Mesenchymal stem cell (in vitro differentiated cells and primary cell): Measurements from ENCODE around the gene SLC25A29. TPM values are rescaled to one million over a fixed set of nuclear protein-coding genes. Genes with fewer than 3 reads are reported as not detected.
A peak's percentile ranks its signal among the peaks of the same experiment; 100 is the strongest.

Source experiments
- DNase-seq: peaks from one replicate; pipeline ENCODE4 v3.0.0-alpha.2; 2013
- H2AFZ ChIP-seq: one replicate; pipeline ENCODE4 v1.6.1; 2013; ENCODE audit warnings: low read depth, mild to moderate bottlenecking, control low read depth, inconsistent platforms, low read length, moderate library complexity
- H2AK5ac ChIP-seq: 2 replicates; pipeline ENCODE4 v1.6.1; 2013; ENCODE audit warnings: low read length, moderate library complexity, mild to moderate bottlenecking, inconsistent platforms; ENCODE audit not compliant: severe bottlenecking
- H2BK120ac ChIP-seq: one replicate; pipeline ENCODE4 v1.6.1; 2013; ENCODE audit warnings: low read depth, mild to moderate bottlenecking, inconsistent platforms, low read length, moderate library complexity
- H2BK12ac ChIP-seq, 2 experiments: one replicate each; pipeline ENCODE4 v1.6.1; 2013; ENCODE audit warnings: inconsistent platforms in 2 of 2, low read length in 2 of 2, mild to moderate bottlenecking in 2 of 2, moderate library complexity in 2 of 2, control low read depth in 1 of 2
- H2BK15ac ChIP-seq: one replicate; pipeline ENCODE4 v1.6.1; 2013; ENCODE audit warnings: mild to moderate bottlenecking, low read depth, inconsistent platforms; ENCODE audit not compliant: poor library complexity, severe bottlenecking
- H2BK5ac ChIP-seq: 2 replicates; pipeline ENCODE4 v1.6.1; 2013; ENCODE audit warnings: low read depth, mild to moderate bottlenecking, low read length, control low read depth, inconsistent platforms; ENCODE audit not compliant: poor library complexity, severe bottlenecking
- H3K14ac ChIP-seq, 2 experiments: one replicate each; pipeline ENCODE4 v1.6.1; 2013; ENCODE audit warnings: inconsistent platforms in 2 of 2, low read length in 2 of 2, control low read depth in 1 of 2, mild to moderate bottlenecking in 1 of 2, moderate library complexity in 1 of 2
- H3K18ac ChIP-seq, 2 experiments: one replicate each; pipeline ENCODE4 v1.6.1; 2013; ENCODE audit warnings: inconsistent platforms in 2 of 2, low read length in 2 of 2, control low read depth in 1 of 2, low read depth in 1 of 2, mild to moderate bottlenecking in 1 of 2
- H3K23ac ChIP-seq, 2 experiments: one replicate each; pipeline ENCODE4 v1.6.1; 2013; ENCODE audit warnings: inconsistent platforms in 2 of 2, low read length in 2 of 2, mild to moderate bottlenecking in 2 of 2, moderate library complexity in 2 of 2, control low read depth in 1 of 2
- H3K27ac ChIP-seq: 2 replicates; pipeline ENCODE4 v1.5.1; 2013; ENCODE audit warnings: mild to moderate bottlenecking, moderate library complexity, low read length, control low read depth, inconsistent platforms; ENCODE audit not compliant: poor library complexity, severe bottlenecking
- H3K27me3 ChIP-seq, 2 experiments: 2 replicates each; pipeline versions ENCODE4 v1.6.1 to v1.7.0; 2013; ENCODE audit warnings: low read length in 2 of 2, mild to moderate bottlenecking in 2 of 2, moderate library complexity in 2 of 2, control low read depth in 1 of 2, inconsistent platforms in 1 of 2; ENCODE audit not compliant: control insufficient read depth in 1 of 2, insufficient read depth in 1 of 2
- H3K36me3 ChIP-seq, 2 experiments: 2 replicates each; pipeline versions ENCODE4 v1.6.1 to v1.7.0; 2013; ENCODE audit warnings: low read length in 2 of 2, control low read depth in 1 of 2, inconsistent platforms in 1 of 2, low read depth in 1 of 2, mild to moderate bottlenecking in 1 of 2; ENCODE audit not compliant: insufficient read depth in 2 of 2, control insufficient read depth in 1 of 2
- H3K4ac ChIP-seq, 2 experiments: one replicate each; pipeline ENCODE4 v1.6.1; 2013; ENCODE audit warnings: inconsistent platforms in 2 of 2, low read length in 2 of 2, mild to moderate bottlenecking in 2 of 2, moderate library complexity in 2 of 2, control low read depth in 1 of 2, low read depth in 1 of 2
- H3K4me1 ChIP-seq: 2 replicates; pipeline ENCODE4 v1.6.1; 2013; ENCODE audit warnings: low read depth, low read length, control low read depth; ENCODE audit not compliant: control insufficient read depth, insufficient read depth
- H3K4me2 ChIP-seq: 2 replicates; pipeline ENCODE4 v1.6.1; 2013; ENCODE audit warnings: low read length, mild to moderate bottlenecking, inconsistent platforms; ENCODE audit not compliant: poor library complexity, severe bottlenecking
- H3K4me3 ChIP-seq, 2 experiments: 2 replicates each; pipeline versions ENCODE4 v1.5.1 to v1.7.0; 2013; ENCODE audit warnings: low read length in 2 of 2, mild to moderate bottlenecking in 2 of 2, control low read depth in 1 of 2, low read depth in 1 of 2; ENCODE audit not compliant: insufficient read depth in 1 of 2
- H3K79me1 ChIP-seq: replicated peaks from 2 replicates; pipeline ENCODE4 v1.6.1; 2013; ENCODE audit warnings: mild to moderate bottlenecking, control low read depth, low read length, inconsistent platforms; ENCODE audit not compliant: poor library complexity, severe bottlenecking
- H3K9ac ChIP-seq: 2 replicates; pipeline ENCODE4 v1.7.0; 2013; ENCODE audit warnings: mild to moderate bottlenecking, low read length, moderate library complexity
- H3K9me3 ChIP-seq: 2 replicates; pipeline ENCODE4 v1.7.0; 2013; ENCODE audit warnings: mild to moderate bottlenecking, low read length; ENCODE audit not compliant: control insufficient read depth
- H4K8ac ChIP-seq: one replicate; pipeline ENCODE4 v1.6.1; 2013; ENCODE audit warnings: inconsistent platforms, mild to moderate bottlenecking, low read length, moderate library complexity
- H4K91ac ChIP-seq: one replicate; pipeline ENCODE4 v1.6.1; 2013; ENCODE audit warnings: mild to moderate bottlenecking, low read length, inconsistent platforms
- WGBS: methylation state at CpG from one replicate; pipeline ENCODE4 v1.1.7; 2013; ENCODE audit warnings: mixed read lengths; 5-methylcytosine and 5-hydroxymethylcytosine counted together
- polyA plus RNA-seq, 2 experiments: library from polyadenylated mRNA; stranded (reverse); fragments of 200-250 nt; gene quantifications; one replicate each; pipeline ENCODE4 v1.2.3, GENCODE V29; 2013

The SLC25A29 gene, protein sequence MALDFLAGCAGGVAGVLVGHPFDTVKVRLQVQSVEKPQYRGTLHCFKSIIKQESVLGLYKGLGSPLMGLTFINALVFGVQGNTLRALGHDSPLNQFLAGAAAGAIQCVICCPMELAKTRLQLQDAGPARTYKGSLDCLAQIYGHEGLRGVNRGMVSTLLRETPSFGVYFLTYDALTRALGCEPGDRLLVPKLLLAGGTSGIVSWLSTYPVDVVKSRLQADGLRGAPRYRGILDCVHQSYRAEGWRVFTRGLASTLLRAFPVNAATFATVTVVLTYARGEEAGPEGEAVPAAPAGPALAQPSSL
- 16.0 TPM for polyA plus RNA-seq (2013, experiment 1 of 2)
- polyA plus RNA-seq (2013, experiment 2 of 2) = 16.1 TPM

DNA sequence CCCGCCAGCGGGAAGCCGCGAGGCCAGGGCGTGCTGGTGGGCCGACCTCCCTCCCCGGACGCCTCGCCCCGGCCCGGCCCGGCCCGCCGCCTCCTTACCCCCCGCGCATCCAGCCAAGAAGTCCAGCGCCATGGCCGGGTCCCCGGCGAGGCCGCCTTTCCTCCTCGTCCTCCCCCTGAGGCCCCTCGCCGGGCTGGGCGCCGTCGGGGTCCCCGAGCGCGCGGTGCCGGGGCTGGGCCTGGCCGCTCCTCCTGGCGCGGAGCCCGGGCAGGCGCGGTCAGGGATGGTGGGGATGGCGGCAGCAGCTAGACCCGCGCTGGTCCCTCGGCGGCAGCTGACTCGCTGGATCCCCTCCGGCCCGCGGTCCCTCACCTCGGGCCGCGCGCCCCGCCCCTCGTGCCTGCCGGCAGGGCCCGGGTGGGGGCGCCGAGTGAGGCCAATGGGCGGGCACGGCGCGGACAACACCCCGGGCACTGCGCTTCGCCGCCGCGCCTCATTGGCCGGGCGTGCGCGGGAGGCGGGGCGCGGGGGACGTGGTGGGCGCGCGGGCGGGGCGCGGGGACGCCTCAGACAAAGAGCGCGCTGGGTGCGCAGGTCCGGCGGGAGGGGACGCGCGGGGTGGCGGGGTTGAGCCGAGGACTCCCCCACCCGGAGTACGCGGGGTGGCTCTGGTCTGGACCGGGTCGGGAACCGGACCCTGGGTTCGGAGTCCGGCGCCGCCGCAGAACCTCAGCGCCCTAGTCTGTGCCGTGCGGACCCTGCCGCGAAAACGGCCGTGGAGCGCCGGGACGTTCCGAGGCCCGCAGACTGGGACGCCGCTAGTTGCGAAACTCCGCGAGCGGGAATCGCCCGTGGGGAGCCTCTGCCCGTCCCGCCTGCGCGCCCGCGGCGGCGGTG is at the start of gene SLC25A29:
SLC25A29 (minus strand) TSS at position 344 of the 897 bp plus-strand sequence; CDS start at position 132, 212 bp downstream.
- Histone ChIP-seq H2AK5ac (no peak within 1 kb of the TSS), H2BK120ac (peak within 1 kb of the TSS; percentile 84), H3K36me3 (peaks cover 0 to 18% of the 10 kb centered on the region in 2 experiments), H3K9me3 (no peaks in the 10 kb centered on the region), H3K4me1 (peaks cover 39% of the 10 kb centered on the region), H4K8ac (peak within 1 kb of the TSS; percentile 82), H3K4me2 (peak within 1 kb of the TSS; percentile 86), H3K18ac (peak within 1 kb of the TSS; percentile 92 to 97), H3K9ac (peak within 1 kb of the TSS; percentile 85), H3K79me1 (peaks cover 38% of the 10 kb centered on the region), H3K23ac (peak within 1 kb of the TSS; percentile 65 to 94), H3K4me3 (peak within 1 kb of the TSS; percentile 85 to 94), H4K91ac (peak within 1 kb of the TSS; percentile 83), H3K14ac (peak within 1 kb of the TSS in 1 of 2 experiments; percentile 94), H2BK5ac (peak within 1 kb of the TSS; percentile 68), H3K4ac (peak within 1 kb of the TSS; percentile 88 to 92), H2AFZ (peak within 1 kb of the TSS; percentile 84), H3K27me3 (peaks cover 0 to 8% of the 10 kb centered on the region in 2 experiments), H3K27ac (peak within 1 kb of the TSS; percentile 47), H2BK15ac (peak within 1 kb of the TSS; percentile 78), H2BK12ac (peak within 1 kb of the TSS; percentile 57 to 63)
- under 1% methylated on average over 101 of the region's 131 CpGs for WGBS
- DNase-seq = peak; percentile 88

DNA sequence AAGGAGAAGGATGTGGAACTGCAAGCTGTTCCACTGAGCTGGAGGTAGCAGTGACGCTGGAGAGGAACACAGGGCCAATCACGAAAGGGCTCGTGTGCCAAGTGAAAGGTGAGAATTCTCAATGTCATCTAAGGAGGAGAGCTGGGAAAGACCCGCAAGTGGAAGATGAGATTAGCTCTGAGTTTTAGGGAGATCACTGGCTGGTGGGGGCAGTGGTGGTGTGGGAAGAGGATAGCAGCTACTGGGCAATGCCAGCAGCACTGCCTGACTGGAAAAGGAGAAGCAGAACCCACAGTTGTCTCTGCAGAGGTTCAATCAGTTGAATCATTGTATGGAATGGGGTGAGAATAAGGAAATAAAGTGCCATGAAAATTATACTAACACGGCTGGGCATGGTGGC is 44.7 kb upstream of the SLC25A29 start:
- no peak overlapping the region for H2BK15ac ChIP-seq
- no peak overlapping the region for H3K9ac ChIP-seq
- no peak overlapping the region for H2BK120ac ChIP-seq
- no peak overlapping the region for H4K91ac ChIP-seq
- H2AFZ ChIP-seq = no peak overlapping the region
- H3K27ac ChIP-seq = no peak overlapping the region
- no peaks in the 10 kb centered on the region for H3K4me1 ChIP-seq
- H3K4me3 ChIP-seq = no peak overlapping the region
- no peak overlapping the region for H2AK5ac ChIP-seq
- H3K27me3 ChIP-seq = no peaks in the 10 kb centered on the region
- no peak overlapping the region for H3K4me2 ChIP-seq
- no peak overlapping the region for H3K18ac ChIP-seq
- H4K8ac ChIP-seq = no peak overlapping the region
- H2BK12ac ChIP-seq = no peak overlapping the region
- H3K36me3 ChIP-seq = peaks cover 61 to 86% of the 10 kb centered on the region in 2 experiments
- peaks cover 1% of the 10 kb centered on the region for H3K79me1 ChIP-seq
- H2BK5ac ChIP-seq = no peak overlapping the region
- no peaks in the 10 kb centered on the region for H3K9me3 ChIP-seq
- no peak overlapping the region for H3K23ac ChIP-seq
- no peak overlapping the region for H3K4ac ChIP-seq
- no peak for DNase-seq
- WGBS = 97% methylated on average over 5 of the region's 5 CpGs
- no peak overlapping the region for H3K14ac ChIP-seq

- Histone ChIP-seq H2BK15ac (no peak overlapping the region), H2BK12ac (no peak overlapping the region), H3K18ac (no peak overlapping the region), H3K23ac (no peak overlapping the region), H3K4me3 (no peak overlapping the region), H3K4me2 (no peak overlapping the region), H3K14ac (no peak overlapping the region), H4K91ac (no peak overlapping the region), H2BK5ac (no peak overlapping the region), H3K9me3 (no peaks in the 10 kb centered on the region), H3K36me3 (peaks cover 65 to 85% of the 10 kb centered on the region in 2 experiments), H3K4me1 (no peaks in the 10 kb centered on the region), H2AFZ (no peak overlapping the region), H3K27ac (no peak overlapping the region), H3K27me3 (no peaks in the 10 kb centered on the region), H2BK120ac (no peak overlapping the region), H2AK5ac (no peak overlapping the region), H4K8ac (no peak overlapping the region), H3K4ac (no peak overlapping the region), H3K9ac (no peak overlapping the region), H3K79me1 (peaks cover 1% of the 10 kb centered on the region)
- no peak for DNase-seq
- WGBS = 97% methylated on average over 9 of the region's 11 CpGs
Measured at GRCh38 chr14:100350276-100350926, 44.2 kb upstream of the SLC25A29 start.
